HG02571 (cell line): Measurements from ENCODE around the gene GZF1.
A peak's percentile ranks its signal among the peaks of the same experiment; 100 is the strongest.
"Not testable (repeated sequence)": the region's sequence is repeated elsewhere in the genome, so short reads cannot be mapped to it uniquely, and the experiment has no call there.

Source experiments
- ATAC-seq: cut with Tn5 transposase; IDR thresholded peaks from one replicate; pipeline ENCODE4 v1.9.1; 2021; ENCODE audit warnings: mild to moderate bottlenecking, moderate library complexity; ENCODE audit not compliant: unreplicated experiment

The GZF1 gene

DNA sequence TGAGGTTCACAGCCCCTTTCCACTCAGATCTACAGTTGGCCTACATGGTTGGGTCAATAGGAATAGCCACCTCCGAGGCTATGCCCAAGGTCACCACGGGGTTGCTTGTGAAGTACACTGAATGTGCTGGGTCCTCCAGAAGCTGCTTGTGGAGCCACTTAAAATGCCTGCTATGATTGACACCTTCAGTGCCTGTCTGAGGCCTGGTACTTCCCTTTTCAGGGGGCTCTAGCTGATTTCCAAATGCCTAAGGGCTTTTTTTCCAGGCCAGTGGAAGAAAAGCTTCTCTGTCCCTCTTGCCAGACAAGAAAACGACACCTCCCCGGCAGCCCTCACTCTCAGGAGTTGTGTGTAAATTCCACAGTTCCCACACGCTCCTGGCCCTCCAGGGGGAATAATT, 17.6 kb upstream of the GZF1 start:
- no peak for ATAC-seq

DNA sequence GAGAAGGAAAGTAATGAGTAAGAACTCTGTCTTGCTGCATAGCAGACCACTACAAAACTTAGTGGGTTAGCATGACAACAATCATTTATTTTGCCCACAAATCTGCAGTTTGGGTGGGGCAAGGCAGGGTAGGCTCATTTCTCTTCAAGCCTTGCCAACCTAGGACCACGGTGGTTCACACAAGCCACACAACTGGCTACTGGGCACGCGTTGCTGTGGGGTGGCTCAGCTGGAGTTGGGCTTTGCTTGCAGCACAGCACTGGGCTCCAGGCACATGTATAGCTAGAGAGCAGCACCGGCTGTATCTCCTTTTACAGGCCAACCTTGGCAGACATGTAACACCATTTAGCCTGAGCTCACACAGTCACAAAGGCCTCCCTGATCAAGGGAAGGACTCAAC, 16.0 kb upstream of the GZF1 start:
- no peak for ATAC-seq

DNA sequence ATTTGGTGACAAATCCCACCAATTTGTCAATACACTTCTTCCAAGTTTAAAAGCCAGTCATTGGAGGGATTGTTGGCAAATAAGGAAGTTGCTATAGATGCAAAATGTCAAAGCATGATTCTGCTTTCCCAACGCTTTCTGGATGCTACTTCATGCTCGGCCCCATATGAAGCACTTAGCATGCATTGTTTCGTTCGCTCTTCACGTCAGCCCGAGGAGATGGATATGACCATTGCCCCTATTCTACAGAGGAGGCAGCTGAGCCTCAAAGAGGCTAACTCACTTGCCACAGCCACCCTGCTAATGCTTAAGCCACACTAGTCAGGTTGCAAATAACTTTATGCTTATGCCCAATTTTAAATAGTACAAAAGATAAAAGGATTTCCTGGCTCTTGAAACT, 14.2 kb upstream of the GZF1 start:
- ATAC-seq, result no peak

DNA sequence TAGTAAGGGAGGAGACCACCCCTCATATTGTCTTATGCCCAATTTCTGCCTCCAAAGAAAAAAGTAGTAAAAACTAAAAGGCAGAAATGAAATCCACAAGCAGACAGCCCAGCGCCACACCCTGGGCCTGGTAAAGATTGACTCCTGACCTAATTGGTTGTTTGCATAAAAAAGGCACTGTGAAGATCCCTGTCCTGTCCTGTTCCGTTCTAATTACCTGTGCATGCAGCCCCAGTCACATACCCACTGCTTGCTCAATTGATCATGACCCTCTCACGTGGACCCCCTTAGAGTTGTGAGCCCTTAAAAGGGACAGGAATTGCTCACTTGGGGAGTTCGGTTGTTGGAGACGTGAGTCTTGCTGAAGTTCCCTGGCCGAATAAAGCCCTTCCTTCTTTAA, 13.5 kb upstream of the GZF1 start:
- not testable (repeated sequence) for ATAC-seq

DNA sequence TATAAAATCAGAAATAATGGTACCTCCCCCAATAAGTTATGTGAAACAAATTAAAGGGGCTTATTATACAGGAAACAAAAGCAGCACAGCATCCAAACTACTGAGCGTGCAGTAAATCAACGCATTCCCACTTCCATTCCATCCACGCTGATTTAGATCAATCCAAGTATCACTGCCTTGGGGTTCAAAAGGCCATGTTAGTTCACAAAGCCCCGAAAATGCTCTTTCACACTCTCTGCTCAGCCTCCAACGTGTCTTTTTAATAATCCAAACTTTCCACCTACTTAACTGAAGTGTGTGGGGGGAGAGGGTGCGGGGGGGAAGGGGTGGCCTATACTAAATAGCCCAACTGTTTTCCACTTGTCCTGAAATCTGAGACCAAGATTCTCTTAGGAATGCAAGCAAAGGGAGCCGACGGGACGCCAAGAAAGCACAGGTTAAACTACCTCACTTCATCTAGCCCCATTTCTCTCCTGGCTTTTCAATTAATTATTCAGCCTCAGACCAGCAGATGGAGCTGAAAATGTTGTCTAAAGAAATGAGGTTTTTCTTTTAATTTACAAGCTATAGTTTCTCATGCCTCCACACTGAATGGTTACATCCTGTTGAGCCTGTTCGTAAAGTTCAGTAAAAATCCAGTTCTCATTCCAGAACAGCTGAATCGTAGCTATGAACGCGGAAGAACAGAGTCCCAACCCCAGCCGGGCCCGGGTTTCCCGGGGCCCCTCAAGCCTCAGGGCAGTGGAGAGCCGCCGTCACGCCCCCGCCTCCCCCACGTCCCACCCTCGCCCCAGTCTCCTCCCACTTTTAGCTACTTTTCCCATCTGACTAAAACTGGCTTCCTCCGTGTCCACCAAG, 12.4 kb upstream of the GZF1 start:
- ATAC-seq, result peak; percentile 31

DNA sequence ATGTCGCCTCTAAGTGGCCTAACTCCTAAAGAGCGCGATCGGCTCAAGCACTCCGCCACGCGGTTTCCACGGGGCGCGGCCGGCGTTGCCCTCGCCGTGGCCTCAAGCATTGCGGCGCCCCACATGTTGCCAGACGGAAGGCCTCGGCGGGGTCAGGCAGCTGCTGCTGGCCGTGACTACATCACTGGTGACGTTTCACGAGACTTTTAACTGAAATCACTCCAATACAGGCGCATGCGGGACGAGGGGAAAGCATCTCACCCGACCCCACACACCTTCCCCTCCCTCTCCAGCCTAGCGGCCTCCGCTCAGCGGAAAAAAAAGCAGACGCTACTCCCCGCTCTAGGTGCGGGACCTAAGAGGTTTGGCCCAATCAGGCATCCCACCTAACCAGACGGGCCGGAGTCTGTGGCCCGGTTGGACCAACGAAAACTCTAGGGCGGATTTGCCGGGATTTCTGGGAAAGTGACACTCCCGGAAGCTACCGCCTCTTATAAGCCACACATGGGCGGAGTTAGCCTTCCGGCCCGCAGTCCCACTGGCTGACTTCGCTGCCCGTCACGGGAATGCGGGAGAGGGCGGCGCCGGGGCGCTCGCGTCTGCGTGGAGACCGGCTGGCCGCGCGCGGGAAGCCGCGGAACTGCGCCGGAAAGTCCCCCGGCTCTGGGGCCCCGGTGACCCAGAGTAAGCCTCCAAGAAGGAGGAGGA, 11.6 kb upstream of the GZF1 start, which contains the start of gene NXT1:
TSS of gene NXT1 (plus strand) at position 596 of the 708 bp plus-strand sequence. CDS start 3,251 bp downstream, outside the sequence.
- peak; percentile 88 for ATAC-seq

DNA sequence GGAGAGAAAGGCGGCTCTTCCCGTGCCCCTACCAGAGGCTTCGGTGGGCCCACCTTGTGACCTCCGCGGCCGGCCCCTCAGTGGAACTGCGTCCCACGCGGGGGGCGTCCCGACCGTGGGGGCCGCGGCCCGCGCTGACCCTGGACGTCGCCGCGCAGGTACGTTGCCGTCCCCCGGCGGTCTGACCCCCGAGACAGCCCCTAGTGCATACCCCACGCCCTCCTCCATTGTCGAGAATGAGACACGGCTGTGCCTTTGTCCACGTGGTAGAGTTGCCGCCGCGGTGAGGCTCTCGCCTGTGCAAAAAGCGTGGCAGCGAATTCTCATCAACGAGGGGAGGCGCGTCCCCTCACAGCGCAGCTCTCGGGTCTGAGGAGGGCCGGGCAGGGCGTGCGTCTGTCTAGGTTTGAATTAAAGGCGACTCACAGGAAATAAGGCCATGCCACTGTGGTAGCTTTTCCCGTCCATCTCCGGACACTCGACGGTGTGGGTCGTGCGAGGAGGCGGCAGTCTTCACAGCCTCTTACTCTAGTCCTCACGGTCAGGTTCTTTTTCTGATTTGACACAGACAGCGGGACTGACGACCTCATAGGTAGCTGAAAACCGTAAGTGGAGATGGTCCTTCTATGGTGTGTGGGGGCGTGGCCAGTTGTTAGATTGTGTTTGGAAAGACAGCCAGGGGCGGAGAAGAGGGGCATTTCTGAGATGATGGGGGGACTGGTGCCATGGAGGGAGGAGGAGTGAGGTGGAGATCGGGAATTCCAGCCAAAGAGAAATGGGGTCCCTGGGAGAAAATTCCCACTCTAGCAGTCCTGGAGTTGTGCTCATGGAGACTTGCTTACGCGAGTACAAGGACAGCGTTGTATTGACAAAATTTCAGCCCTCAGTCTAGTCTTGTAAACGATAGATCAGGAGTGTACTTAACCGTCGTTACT, 10.8 kb upstream of the GZF1 start:
- ATAC-seq, result peak; percentile 23

DNA sequence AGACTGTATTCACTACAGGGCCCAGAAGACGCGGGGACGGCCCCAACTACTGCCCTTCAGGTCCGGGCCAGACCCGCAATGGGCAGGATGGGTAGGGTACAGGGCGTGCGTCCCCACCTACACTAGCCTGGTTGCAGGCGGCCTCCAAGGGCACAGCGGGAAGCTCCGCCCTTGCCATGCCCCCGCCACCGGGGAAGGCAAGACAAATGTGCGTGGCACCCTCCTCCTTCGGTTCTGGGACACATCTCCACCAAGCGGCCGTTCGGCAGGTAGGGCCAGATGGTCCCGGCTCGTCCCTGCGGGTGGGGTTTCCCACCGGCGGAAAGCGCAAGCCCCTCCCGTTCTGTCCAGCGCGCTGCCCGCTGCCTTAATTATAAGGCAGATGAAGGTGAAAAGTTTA, 5.8 kb upstream of the GZF1 start:
- ATAC-seq, result no peak

DNA sequence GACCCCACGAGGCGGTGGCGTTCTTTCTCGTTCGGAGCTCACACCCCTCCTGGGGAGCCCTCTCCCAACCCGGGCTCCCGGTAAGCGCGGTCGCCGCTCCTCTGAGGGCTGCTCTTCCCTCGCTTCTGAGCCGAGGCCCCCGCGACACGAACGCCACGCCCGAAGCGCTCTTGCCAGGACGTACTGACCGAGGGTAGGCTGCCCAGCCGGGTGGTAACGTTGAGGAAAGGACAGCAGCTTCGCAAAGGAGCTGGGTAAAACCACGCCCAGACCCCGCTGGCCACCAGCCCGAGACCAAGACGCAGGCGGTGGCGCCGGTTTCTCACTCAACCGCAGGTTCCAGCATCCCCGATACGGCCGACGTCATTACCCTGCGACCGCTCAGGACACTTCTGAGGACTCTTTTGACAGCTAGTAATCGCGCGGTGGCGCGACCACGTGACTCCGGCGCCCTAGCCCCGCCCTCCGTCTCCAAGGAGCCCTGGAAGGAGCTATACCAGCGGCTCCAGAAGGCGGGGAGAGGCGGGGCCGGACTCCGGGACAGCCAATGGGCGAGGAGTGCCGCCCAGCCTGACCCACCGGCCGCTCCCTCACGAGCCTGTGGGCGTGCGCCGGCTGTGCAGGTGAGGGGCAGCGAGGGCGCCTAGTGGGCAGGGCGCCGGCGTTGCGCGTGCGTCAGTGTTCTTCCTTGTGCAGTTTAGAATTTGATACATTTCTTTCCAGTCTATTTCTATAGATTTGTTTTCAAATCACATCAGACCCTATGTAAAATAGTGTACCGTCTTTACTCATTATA, 4.0 kb upstream of the GZF1 start:
- ATAC-seq, result peak; percentile 67

DNA sequence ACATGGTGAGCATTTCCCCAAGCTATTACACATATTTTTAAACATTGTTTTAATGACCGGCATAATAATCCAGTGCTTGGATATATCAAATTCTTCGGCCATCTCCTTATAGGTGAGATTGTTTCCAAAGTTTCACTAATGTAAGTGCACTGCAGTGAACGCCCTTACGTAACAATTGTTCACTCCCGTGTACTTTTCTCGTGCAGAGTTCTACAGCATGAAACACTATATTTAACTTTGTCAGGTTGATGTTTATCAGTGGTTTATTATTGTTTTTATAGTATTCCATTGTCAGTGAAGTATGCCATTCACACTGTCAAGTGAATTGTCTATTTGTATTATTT, 3.4 kb upstream of the GZF1 start:
- ATAC-seq, result no peak

DNA sequence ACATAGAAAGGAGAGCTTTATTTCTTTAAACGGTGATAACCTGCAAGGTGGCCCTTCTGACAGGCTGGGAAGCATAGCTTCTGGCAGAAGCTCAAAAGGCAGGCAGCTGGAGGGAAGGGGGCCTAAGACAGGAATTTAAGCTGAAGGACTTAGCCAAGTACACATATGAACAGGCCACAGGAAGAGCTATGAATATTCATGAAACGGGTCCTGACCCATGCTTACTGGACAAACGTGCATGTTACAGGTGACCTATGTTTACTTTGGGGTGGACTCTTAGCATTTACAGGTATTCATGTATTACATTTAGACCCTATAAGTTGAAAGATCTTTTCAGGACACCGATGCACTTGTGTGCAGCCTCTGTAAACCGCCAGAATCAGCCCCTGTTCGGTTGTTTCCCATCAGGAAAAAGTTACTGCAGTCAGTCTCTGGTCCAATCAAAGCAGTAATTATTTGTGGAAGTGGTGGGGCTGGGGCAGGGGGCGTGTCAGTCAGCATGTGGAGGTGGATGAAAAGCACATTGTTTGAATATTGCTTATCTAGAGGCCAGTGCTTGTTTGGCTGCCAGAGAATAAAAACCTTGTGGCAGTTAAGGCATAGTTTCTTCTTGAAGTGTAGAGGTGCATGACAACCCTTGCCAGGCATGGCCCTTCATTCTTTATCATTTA, 2.9 kb upstream of the GZF1 start:
- ATAC-seq, result no peak

DNA sequence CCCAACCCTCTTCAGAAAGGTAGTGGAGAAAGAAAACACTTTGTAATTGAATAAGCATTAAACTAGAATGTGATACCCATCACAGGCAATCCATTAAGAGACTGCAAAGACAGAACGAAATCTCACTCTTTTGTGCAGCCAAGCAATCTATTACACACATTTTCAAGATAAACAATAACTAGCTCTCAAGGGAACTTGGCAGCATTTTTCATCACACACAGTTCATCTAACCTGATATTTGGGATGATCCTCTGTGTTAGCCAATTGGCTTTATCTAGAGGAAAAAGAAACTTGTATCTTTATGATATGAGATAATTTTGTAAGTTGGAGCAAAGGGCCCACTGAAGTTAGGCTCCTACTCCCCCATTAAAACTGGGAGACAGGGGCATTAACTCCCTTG, 1.5 kb upstream of the GZF1 start:
- no peak for ATAC-seq

DNA sequence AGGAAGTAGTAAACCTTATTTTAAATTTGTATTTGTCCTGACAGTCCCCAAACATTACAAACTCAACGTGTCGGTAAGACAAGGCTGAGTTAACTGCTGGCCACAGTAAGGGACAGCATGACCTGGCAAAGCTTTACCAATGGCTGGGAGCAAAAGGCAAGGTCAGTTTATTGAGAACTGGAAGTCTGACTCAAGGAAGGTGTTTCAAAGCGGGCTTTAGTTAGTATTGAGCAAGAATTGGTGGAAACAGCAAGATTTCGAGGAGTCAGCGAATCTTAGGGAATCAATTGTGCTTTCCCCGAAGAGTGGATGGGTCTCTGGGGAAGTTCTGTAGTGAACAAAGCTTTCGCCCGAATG, 885 bp upstream of the GZF1 start:
- ATAC-seq, result no peak

DNA sequence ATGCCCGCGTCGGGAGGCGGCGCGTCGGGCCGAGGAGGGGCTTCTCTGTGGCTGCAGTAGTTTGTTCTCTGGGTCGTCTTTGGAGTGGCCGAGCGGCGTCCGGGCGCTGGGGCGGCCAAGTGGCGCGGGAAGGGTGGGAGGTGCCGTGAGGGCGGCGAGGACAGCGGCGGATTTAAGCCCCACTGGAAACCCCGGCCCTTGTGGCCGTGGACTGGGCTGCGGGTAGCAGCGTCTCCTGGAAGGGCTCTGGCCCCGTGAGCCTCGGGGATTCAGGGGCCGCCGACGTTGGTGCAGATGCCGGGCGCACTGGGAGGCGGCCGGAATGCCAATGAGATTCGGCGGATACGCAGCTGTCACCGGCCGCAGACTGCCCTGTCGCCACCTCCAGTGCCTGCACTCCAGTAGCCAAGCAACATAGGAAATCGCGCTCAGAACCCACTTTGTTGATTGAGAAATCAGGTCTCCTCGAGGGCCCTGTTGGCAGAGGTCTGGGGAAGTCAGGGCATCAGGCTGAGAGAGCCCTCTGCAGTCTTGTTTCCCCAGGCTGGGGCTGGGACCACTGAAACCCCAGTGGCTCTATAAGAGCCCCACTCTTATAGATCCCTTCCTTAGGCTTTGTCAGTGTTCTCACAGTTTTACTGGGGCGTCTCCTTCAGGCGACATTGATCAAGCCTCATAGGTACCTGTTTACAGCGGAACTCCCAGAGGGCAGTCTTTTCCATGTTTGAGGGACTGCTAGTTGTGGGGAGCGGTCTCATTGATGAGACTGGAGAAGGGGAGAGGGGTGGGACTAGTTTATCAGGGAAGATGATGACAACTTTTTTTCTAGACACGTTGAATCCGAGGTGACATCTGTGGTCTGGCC, 642 bp downstream of the GZF1 start:
- no peak for ATAC-seq

DNA sequence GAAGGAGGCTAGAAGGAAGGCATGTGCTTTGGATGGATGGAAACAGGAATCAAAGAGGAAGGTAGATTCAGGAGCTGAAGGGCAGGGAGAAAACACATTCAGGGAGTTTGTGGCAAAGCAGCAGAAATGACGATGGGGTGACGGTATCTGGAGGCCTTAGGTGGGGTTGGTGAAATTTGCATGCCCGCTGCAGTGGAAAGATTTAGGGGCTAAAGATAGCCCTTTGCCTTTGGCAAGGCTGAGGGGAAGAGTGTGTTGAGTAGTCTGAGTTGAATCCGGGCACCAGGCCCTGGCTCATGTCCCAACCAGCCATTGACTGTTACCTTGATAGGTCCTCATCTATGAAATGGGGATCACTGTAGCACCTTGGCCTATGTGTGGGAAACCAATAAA, 1.3 kb downstream of the GZF1 start:
- ATAC-seq, result no peak

DNA sequence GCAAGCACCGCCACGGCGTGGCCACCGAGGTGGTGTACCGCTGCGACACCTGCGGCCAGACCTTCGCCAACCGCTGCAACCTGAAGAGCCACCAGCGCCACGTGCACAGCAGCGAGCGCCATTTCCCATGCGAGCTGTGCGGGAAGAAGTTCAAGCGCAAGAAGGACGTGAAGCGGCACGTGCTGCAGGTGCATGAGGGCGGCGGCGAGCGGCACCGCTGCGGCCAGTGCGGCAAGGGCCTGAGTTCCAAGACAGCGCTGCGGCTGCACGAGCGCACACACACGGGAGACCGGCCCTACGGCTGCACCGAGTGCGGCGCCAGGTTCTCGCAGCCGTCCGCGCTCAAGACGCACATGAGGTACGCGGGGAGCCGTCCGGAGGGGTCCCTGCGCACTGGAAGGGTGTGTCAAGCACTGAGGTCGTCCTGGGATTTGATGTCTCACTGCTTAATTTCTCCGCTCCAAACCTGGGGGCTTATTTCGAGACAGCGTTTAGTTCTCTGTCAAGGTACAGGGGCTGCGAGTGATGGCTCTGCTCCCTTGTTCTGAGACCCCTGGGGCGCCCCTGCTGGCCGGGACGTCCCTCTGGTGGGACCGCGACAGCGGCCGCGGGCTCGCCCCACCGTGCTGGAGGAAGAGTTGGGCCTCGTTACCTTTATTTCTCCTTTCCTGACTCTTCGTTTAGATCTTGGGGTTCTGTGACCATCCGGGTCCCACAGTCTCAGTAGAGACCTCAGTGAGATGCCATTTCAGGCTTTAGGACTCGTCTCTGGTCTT, 3.6 kb downstream of the GZF1 start:
- no peak for ATAC-seq

DNA sequence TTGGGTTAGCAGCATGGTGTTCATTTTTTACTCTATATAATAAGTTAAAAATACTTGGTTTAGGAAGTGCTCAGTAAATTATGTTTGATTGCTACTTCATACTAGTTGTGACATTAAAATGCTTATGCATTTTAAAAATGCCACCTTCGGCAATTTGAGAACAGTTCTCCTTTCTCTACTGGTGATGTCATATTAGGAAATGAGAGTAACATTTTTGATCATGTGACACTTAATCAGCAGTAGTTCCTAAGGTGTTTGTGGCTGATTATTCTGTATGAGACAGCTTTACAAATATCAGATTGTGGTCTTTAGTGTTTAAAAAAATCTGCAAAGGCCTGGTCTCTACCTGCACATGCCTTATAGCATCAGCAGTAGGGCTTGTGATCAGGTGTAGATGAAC, 4.4 kb downstream of the GZF1 start:
- ATAC-seq, result no peak

DNA sequence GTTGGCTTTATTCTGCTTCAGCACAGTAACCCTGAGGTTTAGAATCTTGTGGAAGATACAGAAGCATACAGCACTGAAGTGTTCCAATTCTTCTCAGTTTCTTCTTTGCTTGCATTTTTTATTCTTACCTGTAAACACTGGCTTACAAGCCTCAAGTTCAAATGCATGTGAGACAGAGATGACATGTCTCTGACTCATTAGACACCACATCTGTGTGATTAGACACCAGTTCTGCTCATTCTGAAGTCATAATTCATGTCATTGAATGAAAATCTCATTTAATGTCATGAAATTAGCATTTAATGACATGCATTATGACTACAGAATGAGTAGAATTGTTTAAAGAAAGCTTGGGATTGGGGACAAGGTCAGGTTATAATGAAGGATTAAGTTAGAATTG, 5.8 kb downstream of the GZF1 start:
- ATAC-seq, result no peak
